Measurements from ENCODE around the gene KIAA1755.

KIAA1755 gene

GRCh38 chr20:38184101-38184500, 76.4 kb downstream of the KIAA1755 start:
- DNase-seq (ENCODE audit: low read depth, low spot score), result no peak

- DNase-seq (ENCODE audit: low read depth, low spot score), result no peak
These were observed 78.6 kb downstream of the KIAA1755 start for GRCh38 chr20:38181971-38182370.

- DNase-seq (ENCODE audit: low read depth, low spot score), result no peak
These were observed 79.2 kb downstream of the KIAA1755 start for GRCh38 chr20:38181207-38181801.

- no peak for DNase-seq (ENCODE audit: low read depth, low spot score)
These were observed 79.8 kb downstream of the KIAA1755 start for GRCh38 chr20:38180781-38181180.

GRCh38 chr20:38179846-38180245, 80.7 kb downstream of the KIAA1755 start:
- DNase-seq (ENCODE audit: low read depth, low spot score), result no peak

GRCh38 chr20:38178581-38178980, 82.0 kb downstream of the KIAA1755 start:
- no peak for DNase-seq (ENCODE audit: low read depth, low spot score)

- no peak for DNase-seq (ENCODE audit: low read depth, low spot score)
These were observed 82.5 kb downstream of the KIAA1755 start for GRCh38 chr20:38178065-38178491.

GRCh38 chr20:38177201-38177600, 83.3 kb downstream of the KIAA1755 start:
- no peak for DNase-seq (ENCODE audit: low read depth, low spot score)

- DNase-seq (ENCODE audit: low read depth, low spot score), result no peak
These were observed 85.0 kb downstream of the KIAA1755 start for GRCh38 chr20:38175304-38176180.

GRCh38 chr20:38173237-38174156, 87.0 kb downstream of the KIAA1755 start:
- DNase-seq (ENCODE audit: low read depth, low spot score), result no peak

- DNase-seq (ENCODE audit: low read depth, low spot score), result no peak
These were observed 88.1 kb downstream of the KIAA1755 start for GRCh38 chr20:38172408-38172807.

GRCh38 chr20:38171675-38172043, 88.9 kb downstream of the KIAA1755 start:
- no peak for DNase-seq (ENCODE audit: low read depth, low spot score)

GRCh38 chr20:38170826-38171674, 89.5 kb downstream of the KIAA1755 start:
- no peak for DNase-seq (ENCODE audit: low read depth, low spot score)

GRCh38 chr20:38170219-38170825, 90.2 kb downstream of the KIAA1755 start:
- no peak for DNase-seq (ENCODE audit: low read depth, low spot score)

- no peak for DNase-seq (ENCODE audit: low read depth, low spot score)
These were observed 90.8 kb downstream of the KIAA1755 start for GRCh38 chr20:38169636-38170193.

GRCh38 chr20:38168791-38169589, 91.5 kb downstream of the KIAA1755 start:
- DNase-seq (ENCODE audit: low read depth, low spot score), result no peak

- DNase-seq (ENCODE audit: low read depth, low spot score), result no peak
These were observed 92.4 kb downstream of the KIAA1755 start for GRCh38 chr20:38167851-38168760.

- DNase-seq (ENCODE audit: low read depth, low spot score), result no peak
These were observed 93.1 kb downstream of the KIAA1755 start for GRCh38 chr20:38167328-38167850.

Data from smooth muscle cell of the brain vasculature (primary cell).